T1000 (cell line): ENCODE measurements around the gene MEGF6.
A peak's percentile ranks its signal among the peaks of the same experiment; 100 is the strongest.

ENCODE experiments used
- DNase-seq: peaks from one replicate; lab custom pipeline; 2025; ENCODE audit warnings: mixed read lengths; lab: John Stamatoyannopoulos, UW

The MEGF6 gene

GRCh38 chr1:3459940-3460671 is 151.2 kb downstream of the MEGF6 start:
- no peak for DNase-seq

- DNase-seq: no peak
These were observed 152.0 kb downstream of the MEGF6 start for GRCh38 chr1:3459051-3459908.

- DNase-seq: no peak
These were observed 153.1 kb downstream of the MEGF6 start for GRCh38 chr1:3457910-3458883.

- no peak for DNase-seq
These were observed 154.1 kb downstream of the MEGF6 start for GRCh38 chr1:3456964-3457909.

- DNase-seq: no peak
These were observed 154.8 kb downstream of the MEGF6 start for GRCh38 chr1:3456449-3456963.

GRCh38 chr1:3455670-3456448 is 155.4 kb downstream of the MEGF6 start:
- DNase-seq: no peak

GRCh38 chr1:3454811-3455618 is 156.3 kb downstream of the MEGF6 start:
- DNase-seq: no peak

- no peak for DNase-seq
These were observed 157.2 kb downstream of the MEGF6 start, which contains the start of gene ARHGEF16 for GRCh38 chr1:3453891-3454810. Gene ARHGEF16 (plus strand): TSS chr1:3454665. CDS start chr1:3463085, 8,420 bp downstream.

GRCh38 chr1:3453203-3453761 is 158.0 kb downstream of the MEGF6 start:
- DNase-seq: peak; percentile 47

- DNase-seq: no peak
These were observed 158.5 kb downstream of the MEGF6 start for GRCh38 chr1:3452866-3453175.

- no peak for DNase-seq
These were observed 159.1 kb downstream of the MEGF6 start for GRCh38 chr1:3451994-3452865.

- no peak for DNase-seq
These were observed 160.3 kb downstream of the MEGF6 start for GRCh38 chr1:3450983-3451382.

- DNase-seq: no peak
These were observed 161.0 kb downstream of the MEGF6 start for GRCh38 chr1:3450202-3450863.

GRCh38 chr1:3444736-3445135 is 166.6 kb downstream of the MEGF6 start:
- DNase-seq: no peak

GRCh38 chr1:3444298-3444697 is 167.0 kb downstream of the MEGF6 start:
- no peak for DNase-seq

- DNase-seq: no peak
These were observed 167.5 kb downstream of the MEGF6 start for GRCh38 chr1:3443807-3444206.
